HCEC 1CT (cell line): Measurements from ENCODE around the gene TUBA3C.
"Not testable (repeated sequence)": the region's sequence is repeated elsewhere in the genome, so short reads cannot be mapped to it uniquely, and the experiment has no call there.

Experiments used
- DNase-seq: peaks from one replicate; pipeline ENCODE4 v3.0.0-alpha.2; 2017

The TUBA3C gene

GRCh38 chr13:19181621-19182485 is at the start of gene TUBA3C:
Gene TUBA3C, minus strand, starts transcription at chr13:19181824. Its CDS starts 77 bp downstream, at chr13:19181747.
- DNase-seq = no peak

GRCh38 chr13:19207413-19207812 is 25.8 kb upstream of the TUBA3C start:
- not testable (repeated sequence) for DNase-seq

- DNase-seq = not testable (repeated sequence)
Observed at GRCh38 chr13:19192622-19193021, 11.0 kb upstream of the TUBA3C start.

GRCh38 chr13:19189911-19190310 is 8.3 kb upstream of the TUBA3C start:
- not testable (repeated sequence) for DNase-seq

- not testable (repeated sequence) for DNase-seq
Observed at GRCh38 chr13:19189368-19189767, 7.7 kb upstream of the TUBA3C start.

- DNase-seq = no peak
Observed at GRCh38 chr13:19185865-19186645, 4.4 kb upstream of the TUBA3C start.

GRCh38 chr13:19185086-19185864 is 3.7 kb upstream of the TUBA3C start:
- no peak for DNase-seq

GRCh38 chr13:19184176-19184575 is 2.6 kb upstream of the TUBA3C start:
- no peak for DNase-seq

GRCh38 chr13:19183676-19184075 is 2.1 kb upstream of the TUBA3C start:
- DNase-seq = no peak

GRCh38 chr13:19182536-19182935 is 912 bp upstream of the TUBA3C start:
- DNase-seq = no peak

GRCh38 chr13:19181021-19181620 is 503 bp downstream of the TUBA3C start:
- no peak for DNase-seq

- no peak for DNase-seq
Observed at GRCh38 chr13:19179916-19180315, 1.7 kb downstream of the TUBA3C start.

- no peak for DNase-seq
Observed at GRCh38 chr13:19178901-19179593, 2.6 kb downstream of the TUBA3C start.

- DNase-seq = not testable (repeated sequence)
Observed at GRCh38 chr13:19176981-19177776, 4.4 kb downstream of the TUBA3C start.

- no peak for DNase-seq
Observed at GRCh38 chr13:19173752-19174151, 7.9 kb downstream of the TUBA3C start.

GRCh38 chr13:19172647-19173030 is 9.0 kb downstream of the TUBA3C start:
- no peak for DNase-seq

- DNase-seq = no peak
Observed at GRCh38 chr13:19172007-19172646, 9.5 kb downstream of the TUBA3C start.

- no peak for DNase-seq
Observed at GRCh38 chr13:19171563-19171962, 10.1 kb downstream of the TUBA3C start.

GRCh38 chr13:19169991-19170390 is 11.6 kb downstream of the TUBA3C start:
- DNase-seq = no peak

- no peak for DNase-seq
Observed at GRCh38 chr13:19169496-19169895, 12.1 kb downstream of the TUBA3C start.

- DNase-seq = no peak
Observed at GRCh38 chr13:19161308-19161707, 20.3 kb downstream of the TUBA3C start.
